Cerebellar cortex (tissue), 1 donor: ENCODE measurements around the gene HEATR9.
"Not testable (repeated sequence)": the region's sequence is repeated elsewhere in the genome, so short reads cannot be mapped to it uniquely, and the experiment has no call there.

Experiments used
- DNase-seq: peaks from one replicate; pipeline ENCODE4 v3.0.0-alpha.2; 2015; ENCODE audit warnings: low spot score

HEATR9 gene, protein sequence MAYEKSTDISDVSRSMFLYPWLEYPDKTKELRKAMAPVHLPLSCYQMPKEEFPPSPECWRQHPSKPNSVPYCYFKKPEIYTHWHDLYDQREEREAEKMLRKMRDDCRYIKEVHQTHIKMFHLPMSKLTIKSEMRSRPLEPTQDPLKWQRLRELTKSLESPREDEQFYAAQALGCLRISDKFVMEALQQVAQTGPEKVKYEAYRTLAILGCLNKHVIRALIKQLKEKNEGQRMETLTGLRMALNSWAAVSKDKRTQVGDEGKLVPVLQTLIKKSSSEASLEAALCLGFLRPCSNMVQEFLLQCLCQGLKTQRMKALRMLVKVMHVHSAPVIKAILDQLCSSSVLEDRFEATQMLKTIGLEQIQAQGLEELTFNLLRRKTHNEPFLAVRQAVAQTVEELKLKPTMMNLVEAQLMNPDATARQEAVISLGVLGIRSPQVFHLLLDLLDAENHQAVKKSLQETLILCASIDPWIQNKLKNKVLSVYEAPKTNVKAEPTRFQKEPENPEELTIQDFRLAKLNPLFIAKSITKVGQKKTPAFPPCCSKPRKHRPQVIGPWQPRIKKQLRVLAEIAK

DNA sequence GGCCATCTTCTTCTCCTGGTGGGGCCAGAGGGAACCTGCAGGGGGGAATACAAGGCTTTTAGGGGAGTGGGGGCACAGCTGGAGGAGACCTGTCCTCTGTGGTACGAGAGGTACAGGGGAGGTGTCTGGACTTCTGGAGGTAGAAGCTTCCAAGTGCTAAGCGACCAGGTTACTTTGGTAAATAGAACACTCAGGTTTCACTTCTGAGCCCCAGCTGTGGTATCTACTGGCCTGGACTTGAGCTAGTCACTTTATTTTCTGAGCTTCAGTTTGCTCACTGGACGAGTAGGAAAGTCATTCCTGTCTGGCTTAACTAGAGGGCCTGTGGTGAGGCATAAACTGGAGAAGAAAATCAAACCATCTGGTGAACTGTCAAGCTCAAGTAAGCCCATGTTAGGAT lies at the start of gene HEATR9:
TSS of gene HEATR9 (minus strand) at position 155 of the 400 bp plus-strand sequence. CDS start at position 6, 149 bp downstream.
- DNase-seq = no peak

DNA sequence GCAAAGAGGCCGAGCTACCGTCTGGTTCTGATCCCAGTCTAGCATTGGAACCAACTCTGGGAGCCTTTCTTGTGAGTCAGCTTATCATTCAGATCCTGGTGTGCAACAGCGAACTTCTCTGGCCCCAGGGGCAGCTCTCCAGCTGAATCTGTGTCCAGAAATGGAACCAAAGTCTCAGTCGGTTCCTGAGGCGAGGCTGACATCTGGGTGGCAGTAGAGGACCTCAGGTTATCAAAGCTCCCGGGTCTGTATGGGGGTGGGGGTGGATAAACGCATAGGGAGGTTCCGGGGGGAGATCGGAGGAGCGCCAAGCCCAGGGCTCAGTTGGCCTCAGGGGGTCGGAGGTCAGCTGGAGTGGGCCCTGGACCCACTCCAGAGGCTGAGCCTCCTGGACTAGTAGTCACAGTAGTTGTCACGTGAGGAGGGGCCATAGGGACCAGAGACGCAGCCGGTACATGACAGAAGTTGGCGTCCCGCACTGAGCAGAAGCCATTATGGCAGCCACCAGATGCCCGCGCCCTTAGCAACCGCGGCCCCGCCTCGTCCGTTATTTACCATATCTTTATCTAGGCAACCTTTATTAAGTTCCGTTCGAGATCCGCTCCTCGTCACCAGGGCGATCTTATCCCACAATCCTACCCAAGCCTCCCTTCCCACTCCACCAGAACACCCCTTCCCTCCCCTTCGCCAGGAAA lies 49.0 kb upstream of the HEATR9 start:
- no peak for DNase-seq

DNA sequence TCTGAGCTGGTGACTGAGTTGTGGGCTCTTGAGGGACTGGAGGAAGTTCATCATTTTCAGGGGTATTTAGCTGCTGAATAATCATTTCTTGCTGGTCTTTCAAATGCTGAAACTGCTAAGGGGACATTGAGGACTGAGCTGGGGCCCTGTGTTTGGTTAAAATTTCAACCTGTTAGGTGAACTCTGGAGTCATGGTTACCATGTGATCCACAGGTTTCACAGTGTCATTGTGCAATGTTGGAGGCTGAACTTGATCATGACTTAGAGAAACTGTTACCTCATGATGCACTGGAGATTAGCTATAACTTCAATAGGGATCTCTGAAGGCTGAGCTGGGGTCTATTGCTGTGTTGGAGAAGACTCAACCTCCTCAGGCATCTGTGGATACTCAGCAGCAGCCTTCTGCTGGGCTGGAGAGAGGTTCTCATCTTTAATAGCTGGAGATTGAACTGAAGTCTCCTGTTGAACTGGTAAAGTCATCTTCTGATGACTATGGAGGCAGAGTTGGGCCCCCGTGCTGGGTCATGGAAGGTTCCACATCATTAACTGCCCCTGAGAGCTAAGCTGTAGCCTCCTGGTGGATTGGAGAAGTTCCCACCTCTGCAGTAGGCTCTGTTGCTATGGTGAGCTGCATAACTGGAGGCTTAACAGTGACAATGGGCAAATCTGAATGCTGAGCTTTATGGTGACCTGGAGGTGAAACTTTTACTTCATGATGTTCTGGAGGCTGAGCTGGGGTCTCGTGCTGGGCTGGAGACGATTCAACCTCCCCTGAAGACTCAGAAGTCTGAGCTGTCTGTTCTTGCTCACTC lies 46.7 kb upstream of the HEATR9 start:
- no peak for DNase-seq

DNA sequence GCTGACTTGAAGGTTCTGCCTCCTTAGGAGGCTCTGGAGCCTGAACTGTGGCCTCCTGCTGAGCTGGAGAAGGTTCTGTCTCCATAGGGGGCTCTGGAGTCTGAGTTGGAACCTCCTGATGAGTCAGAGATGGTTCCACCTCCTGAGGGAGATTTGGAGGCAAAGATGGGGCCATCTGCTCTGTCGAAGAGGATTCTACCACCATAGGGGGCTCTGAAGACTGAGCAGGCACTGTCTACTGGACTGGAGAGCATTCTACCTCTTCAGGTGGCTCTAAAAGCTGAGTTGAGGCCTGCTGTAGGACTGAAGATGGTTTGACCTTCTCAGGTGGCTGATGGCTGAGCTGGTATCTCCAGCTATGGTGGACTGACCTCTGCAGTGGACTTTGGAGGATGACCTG lies 45.7 kb upstream of the HEATR9 start:
- DNase-seq = no peak

DNA sequence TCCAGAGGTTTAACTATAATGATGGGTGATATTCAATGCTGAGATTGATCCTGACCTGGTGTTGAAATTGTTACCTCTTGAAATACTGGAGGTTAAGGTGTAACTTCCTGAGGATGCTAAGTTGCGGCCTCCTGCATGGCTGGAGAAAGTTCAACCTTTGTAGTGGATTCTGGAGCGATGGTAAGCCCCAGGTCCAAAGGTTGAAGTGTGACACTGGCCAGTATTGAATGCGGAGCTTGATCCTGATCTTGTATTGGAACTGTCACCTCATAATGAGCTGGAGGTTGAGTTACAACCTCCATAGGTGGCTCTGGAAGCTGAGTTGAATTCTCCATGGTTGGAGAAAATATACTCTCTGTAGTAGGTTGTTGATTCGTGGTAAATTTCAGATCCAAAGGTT lies 44.9 kb upstream of the HEATR9 start:
- no peak for DNase-seq

DNA sequence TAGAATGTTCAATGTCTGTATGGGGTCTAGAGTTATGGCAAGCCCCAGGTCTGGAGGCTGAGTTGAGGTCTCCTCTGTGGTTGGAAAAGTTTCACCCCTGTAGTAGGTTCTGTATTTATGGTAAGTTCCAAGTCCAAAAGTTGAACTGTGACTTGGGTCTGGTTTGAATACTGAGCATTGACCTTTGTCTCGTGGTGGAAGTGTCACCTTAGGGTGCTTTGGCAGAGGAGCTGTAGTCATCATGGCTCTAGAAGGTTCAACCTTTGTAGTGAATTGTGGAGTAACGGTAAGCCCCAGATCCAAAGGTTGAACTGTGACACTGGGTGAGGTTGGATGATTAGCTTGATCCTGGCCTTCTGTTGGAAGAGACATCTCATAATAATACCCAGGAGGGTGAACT lies 44.3 kb upstream of the HEATR9 start:
- DNase-seq = no peak

DNA sequence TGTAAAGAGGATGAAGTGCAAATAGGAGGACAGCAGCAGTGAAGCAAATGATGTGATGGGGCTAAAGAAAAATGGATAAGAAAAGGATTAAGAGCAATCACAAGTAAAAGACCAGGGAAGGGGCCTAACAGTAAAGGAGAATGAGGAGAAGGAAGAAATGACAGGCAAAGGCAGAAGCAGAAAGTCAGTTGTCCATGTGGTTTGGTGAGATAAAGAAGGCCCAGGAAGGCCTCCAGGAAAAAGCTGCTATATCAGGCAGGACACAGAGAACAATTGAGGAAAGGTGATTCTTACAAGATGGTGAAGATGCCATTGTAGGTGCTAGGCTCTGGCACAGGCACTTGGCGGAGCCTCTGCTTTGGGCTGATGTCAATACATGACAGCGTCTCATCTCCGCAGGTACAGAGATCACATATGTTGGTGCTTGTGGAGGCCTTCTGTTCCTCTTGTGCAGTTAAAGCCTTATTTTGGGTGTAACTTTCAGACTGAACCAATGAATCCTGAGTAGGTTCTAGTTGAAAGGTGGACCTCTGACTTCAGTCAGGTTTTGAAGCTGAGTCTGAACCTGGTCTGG lies 43.7 kb upstream of the HEATR9 start:
- no peak for DNase-seq

DNA sequence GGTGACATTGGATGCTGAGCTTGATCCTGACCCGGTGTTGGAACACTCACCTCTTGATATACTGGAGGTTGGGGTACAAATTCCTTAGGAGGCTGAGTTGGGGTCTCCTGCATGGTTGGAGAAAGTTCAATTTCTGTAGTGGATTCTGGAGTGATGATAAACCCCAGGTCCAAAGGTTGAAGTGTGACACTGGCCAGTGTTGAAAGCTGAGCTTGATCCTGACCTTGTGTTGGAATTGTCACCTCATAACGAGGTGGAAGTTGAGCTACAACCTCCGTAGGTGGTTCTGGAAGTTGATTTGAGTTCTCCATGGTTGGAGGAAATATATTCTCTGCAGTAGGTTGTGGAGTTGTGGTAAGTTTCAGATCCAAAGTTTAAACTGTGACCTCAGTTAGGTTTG lies 40.7 kb upstream of the HEATR9 start:
- DNase-seq = no peak

DNA sequence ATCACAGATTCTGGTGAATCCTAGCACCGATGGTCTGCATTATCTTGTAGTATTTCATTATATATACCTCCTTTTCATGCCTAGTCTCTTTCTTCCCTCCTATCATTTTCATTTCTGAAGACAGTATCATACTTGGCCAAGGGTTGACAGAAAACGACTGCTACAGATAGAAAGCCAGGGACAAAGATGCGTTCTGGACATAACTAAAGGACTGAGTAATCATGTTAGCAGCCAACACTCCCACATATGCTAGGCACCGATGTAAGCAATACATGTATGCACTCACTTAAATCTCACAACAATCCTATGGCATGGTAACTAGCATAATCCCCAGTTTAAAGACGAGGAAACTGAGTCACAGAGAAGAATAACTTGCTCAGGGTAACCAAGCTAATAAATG lies 39.0 kb upstream of the HEATR9 start:
- no peak for DNase-seq

DNA sequence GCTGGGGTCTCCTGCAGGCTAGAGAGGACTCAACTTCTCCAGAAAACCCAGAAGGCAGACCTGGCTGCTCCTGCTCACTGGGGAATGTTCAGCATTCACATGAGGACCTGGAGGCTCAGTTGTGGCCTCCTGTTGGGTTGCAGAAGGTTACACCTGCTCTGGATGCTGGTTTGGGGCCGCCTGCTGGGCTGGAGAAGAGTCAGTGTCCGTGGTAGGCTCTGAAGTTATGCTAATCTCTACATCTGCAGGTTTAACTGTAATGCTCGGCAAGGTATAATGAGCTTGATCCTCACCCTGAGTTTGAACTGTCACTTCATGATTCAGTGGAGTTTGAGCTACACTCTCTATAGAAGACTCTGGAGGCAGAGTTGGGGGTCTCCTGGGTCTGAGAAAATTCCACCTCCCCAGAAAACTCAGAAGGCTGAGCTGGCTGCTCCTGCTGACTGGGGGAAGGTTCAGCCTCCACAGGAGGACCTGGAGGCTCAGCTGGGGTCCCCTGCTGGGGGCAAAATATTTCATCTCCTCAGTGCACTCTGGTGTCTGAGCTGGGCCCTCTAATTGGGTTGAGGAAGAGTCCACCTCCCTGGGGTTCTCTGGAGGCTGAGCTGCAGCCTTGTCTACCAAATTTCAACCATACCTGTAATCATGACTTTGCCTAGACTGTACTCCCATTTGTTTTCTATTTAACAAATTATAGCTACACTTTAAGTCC lies 38.4 kb upstream of the HEATR9 start:
- no peak for DNase-seq

DNA sequence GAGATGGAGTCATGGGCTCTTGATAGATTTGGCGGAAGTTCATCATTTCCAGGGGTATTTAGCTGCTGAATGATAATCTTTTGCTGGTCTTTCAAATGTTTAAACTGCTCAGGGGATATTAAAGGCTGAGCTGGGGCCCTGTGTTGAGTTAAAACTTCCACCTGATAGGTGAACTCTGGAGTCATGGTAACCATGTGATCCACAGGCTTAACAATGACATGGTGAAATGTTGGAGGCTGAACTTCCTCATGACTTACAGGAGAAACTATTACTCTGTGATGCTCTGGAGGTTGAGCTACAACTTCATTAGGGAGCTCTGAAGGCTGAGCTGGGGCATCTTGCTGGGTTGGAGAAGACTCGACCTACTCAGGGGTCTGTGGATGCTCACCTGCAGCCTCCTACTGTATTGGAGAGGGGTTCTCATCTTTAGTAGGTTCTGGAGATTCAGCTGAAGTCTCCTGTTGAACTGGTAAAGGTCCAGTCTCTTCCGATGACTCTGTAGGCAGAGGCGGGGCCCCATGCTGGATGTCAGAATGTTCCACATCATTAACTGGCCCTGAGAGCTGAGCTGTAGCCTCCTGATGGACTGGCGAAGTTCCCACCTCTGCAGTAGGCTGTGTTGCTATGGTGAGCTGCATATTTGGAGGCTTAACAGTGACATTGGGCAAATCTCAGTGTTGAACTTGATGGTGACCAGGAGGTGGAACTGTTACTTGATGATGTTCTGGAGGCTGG lies 37.7 kb upstream of the HEATR9 start:
- no peak for DNase-seq

DNA sequence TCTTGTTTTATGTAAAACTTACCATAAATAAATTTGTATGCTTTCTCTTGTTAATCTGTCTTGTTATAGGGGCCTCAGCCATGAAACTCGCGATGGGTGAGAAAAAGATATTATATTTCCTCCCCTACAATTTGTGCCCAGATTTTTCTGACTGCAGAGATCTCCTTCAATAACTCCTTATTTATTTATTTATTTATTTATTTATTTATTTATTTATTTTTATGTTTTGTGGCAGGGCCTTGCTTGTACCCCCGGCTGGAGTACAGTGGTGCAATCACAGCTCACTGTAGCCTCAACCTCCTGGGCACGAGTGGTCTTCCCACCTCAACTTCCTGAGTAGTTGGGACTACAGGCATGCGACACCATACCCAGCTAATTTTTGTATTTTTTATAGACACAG lies 34.8 kb upstream of the HEATR9 start:
- DNase-seq = no peak

DNA sequence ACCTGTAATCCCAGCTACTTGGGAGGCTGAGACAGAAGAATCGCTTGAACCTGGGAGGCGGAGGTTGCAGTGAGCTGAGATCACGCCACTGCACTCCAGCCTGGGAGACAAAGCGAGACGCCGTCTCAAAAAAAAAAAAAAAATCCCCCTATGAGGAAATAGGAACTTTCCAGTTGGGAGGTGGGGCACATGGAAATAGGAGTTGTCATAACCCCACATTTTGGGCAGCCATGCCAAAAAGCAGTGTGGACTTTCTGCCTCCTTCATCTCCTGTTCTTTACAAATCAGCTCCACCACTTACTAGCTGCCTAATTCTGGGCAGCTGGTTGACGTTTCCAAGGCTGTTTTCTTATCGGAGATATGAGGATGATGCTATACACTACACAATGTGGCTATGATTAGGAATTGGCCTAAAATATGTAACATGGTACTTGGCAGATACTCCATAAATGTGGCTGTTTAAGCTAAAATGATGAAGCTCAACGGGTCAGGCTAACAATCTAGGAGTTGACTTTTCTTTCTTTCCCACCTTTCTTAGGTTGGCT lies 33.0 kb upstream of the HEATR9 start:
- no peak for DNase-seq

DNA sequence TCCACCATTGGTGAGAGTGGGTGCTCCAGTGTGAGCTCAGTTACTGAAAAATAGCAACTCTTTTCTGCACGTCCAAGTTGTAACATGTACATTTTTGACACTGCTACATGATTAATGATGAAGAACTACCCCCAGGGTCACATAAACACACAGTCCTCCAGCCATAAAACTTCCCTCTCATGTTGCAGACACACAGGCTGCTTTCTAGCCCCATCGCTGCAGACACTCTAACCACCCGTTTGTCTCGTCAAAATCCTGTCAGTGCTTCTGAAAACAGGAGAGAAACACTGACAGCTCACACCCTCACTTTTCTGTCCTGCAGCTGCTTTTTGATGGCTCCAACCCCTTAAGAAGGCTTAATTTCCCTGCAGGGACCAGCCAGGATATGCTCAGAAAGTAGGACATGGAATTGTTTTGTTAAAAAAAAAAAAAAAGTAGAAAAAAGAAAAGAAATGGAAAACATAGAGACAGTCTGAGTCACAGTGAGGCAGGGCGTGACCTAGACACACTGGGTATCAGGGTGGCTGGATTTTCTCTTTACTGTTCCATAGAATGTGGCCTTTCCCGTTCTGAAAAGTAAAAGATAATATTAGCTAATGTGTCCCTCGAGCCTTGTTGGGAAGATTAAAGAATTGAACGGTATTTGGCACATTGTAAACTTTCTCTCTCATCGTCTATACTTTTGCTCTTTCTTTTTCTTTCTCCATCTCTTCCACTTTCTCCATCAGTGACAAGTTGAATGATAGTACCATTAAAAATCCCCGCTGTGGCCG lies 32.2 kb upstream of the HEATR9 start:
- no peak for DNase-seq

DNA sequence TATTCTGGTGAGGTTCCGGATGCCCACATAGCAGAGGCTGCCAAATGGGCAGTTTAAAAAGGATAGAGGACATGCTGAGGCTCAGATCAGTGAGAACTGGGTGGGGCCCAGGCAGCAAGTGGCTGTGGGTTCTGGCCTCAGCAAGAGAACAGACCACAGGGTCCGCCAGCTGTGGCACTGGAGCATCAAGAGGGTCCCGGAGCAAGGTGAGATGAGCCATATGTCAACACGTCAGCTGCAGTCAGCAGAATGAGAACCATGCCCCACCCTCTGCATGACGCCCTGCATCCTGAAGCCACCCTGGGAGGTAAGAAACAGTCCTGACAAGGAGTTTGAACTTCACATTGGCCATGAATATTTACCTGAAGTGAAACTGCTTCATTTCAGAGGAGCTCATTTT lies 31.6 kb upstream of the HEATR9 start:
- no peak for DNase-seq

DNA sequence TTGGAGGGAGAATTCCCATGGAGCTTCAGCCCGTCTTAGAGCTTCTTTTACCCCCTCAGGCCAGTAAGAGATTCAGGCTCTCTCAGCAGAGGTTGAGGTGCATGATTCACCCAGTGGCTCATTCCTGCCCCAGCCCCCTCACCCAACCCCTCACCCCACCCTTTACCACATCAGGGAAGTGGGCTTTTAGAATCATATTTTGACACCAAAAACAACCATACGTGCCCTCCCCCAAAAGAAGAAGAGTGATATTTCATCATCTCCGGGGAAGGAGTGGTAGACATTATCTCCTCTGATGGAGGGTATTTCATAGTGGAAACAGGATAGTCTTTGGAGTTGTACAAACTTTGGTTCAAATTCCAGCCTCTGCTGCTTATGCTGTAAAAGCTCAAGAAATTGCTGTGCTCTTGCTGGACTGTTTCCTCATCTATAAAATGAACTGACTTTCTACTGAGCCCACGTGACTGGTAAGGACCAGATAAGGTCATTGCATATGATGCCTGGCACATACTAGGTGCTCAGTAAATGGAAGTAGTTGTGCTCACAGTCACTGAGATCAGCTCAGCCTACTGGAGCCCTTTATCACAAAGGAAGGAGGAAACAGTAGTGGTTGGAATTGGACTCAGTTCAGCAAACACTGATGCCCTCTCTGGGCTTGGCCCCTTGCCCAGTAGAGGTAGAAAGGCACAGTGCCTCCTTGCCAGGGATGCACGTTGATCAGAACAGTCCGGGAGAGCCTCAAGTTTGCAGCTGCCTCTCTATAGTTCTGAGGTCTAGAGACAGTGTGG lies 29.8 kb upstream of the HEATR9 start:
- DNase-seq = peak; percentile 1

DNA sequence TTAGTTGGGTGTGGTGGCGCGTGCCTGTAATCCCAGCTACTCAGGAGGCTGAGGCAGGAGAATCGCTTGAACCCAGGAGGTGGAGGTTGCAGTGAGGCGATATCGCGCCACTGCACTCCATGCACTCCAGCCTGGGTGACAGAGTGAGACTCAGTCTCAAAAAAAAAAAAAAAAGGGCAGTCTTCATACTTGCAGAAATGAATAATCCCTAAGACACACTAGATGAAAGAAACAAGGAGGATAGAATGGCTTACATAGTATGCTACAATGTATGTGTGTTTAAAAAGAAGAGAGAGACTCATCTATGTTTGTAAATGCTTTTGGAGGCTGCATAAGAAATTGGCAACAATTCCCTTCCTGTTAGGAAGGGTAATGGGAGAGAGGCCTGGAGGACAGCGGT lies 29.1 kb upstream of the HEATR9 start:
- not testable (repeated sequence) for DNase-seq

DNA sequence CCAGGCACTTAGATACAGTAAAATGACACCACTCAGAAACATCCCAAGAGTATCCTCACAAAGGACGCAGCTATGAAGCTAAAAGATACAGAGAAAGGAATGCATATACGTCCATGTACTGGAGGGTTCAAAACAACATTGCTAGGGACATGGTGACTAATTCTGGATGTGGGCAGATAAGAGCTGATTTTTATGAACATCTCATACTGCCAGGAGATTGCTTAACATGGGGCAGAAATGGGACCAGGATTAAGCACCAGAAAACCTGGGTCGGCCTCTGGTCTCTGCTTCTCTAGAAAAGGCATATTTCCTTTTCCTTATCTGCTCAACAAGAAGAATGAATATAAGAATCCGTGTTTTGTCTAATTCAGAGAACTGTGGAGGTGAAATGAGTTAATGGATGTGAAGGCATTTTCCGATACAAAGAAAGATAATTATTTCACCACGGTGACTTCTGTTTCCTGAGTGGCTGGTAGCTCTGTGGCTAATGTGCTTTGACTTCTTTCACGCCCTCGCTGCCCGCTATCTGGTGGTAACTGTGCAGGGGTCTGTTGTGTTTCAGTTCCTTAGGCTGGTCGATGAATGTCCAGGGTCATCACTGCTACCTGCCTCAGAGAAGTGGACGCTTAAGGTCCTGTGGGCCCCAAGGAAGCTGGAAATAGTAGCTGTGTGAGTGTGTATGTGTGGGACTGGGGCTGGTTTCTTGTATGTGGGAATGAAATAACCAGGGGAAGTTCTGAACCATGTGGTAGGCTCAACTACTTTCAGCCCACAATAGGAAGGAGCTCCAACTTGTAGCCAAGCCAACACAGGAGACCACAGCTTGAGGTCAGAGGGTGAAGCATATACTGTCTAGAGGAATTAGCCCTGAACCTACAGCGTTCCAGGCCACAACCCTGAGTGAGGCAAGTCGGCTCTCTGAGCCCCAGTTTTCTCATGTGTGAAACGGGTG lies 27.2 kb upstream of the HEATR9 start:
- DNase-seq = no peak
